AG04450 (cell line): ENCODE results near the gene ST8SIA4. TPM values are rescaled to one million over a fixed set of nuclear protein-coding genes. Genes with fewer than 3 reads are reported as not detected.

Experiments
- CTCF ChIA-PET: fragments of 300-600, 350-600 bp; formaldehyde crosslinking; extraction: SDS; loops from one replicate; lab custom pipeline; 2022; ENCODE audit warnings: antibody characterized with exemption, inconsistent platforms; lab: Charles Lee
- POLR2A ChIA-PET: fragments of 350-600 bp; formaldehyde crosslinking; extraction: SDS; loops from one replicate; lab custom pipeline; 2021; ENCODE audit warnings: antibody characterized with exemption, inconsistent platforms; lab: Yijun Ruan, JAX
- DNase-seq: peaks from one replicate; pipeline ENCODE4 v3.0.0-alpha.2; 2011; ENCODE audit warnings: low read depth, low spot score
- H3K27ac ChIP-seq: one replicate; pipeline ENCODE4 v1.5.1; 2012; ENCODE audit warnings: low read depth, low read length, control low read depth
- H3K27me3 ChIP-seq: one replicate; pipeline ENCODE4 v1.6.0; 2012; ENCODE audit warnings: low read length; ENCODE audit not compliant: control insufficient read depth, insufficient read depth
- H3K4me3 ChIP-seq: 2 replicates; pipeline ENCODE4 v1.5.1; 2011; ENCODE audit warnings: mild to moderate bottlenecking, low read depth, low read length, control low read depth
- H3K9me3 ChIP-seq: 2 replicates; pipeline ENCODE4 v1.5.1; 2012; ENCODE audit warnings: low read length; ENCODE audit not compliant: control insufficient read depth, insufficient read depth
- CTCF ChIP-seq: IDR thresholded peaks from 2 replicates; pipeline ENCODE4 v1.5.1; 2011; ENCODE audit warnings: low read depth, low read length, control low read depth, inconsistent platforms
- polyA plus RNA-seq: library from polyadenylated mRNA; depleted of rRNA; stranded (reverse); fragments of >200 nt; gene quantifications from 2 replicates; pipeline ENCODE4 v1.2.3, GENCODE V29; 2011

Gene ST8SIA4
- polyA plus RNA-seq, 1 experiment, result 0.02 TPM

- H3K27me3 ChIP-seq, result no peaks in the 10 kb centered on the region
- no peak for TF ChIP-seq CTCF
- ChIA-PET POLR2A (no interaction called here), CTCF (no interaction called here)
- no peak for DNase-seq
- H3K4me3 ChIP-seq, result no peak overlapping the region
- H3K27ac ChIP-seq, result no peak overlapping the region
- no peaks in the 10 kb centered on the region for H3K9me3 ChIP-seq
These were observed 68.6 kb downstream of the ST8SIA4 start for GRCh38 chr5:100834519-100834918.

- no peaks in the 10 kb centered on the region for H3K9me3 ChIP-seq
- no peak overlapping the region for H3K27ac ChIP-seq
- no peak for DNase-seq
- TF ChIP-seq CTCF, result no peak
- ChIA-PET POLR2A (no interaction called here), CTCF (no interaction called here)
- H3K4me3 ChIP-seq, result no peak overlapping the region
- H3K27me3 ChIP-seq, result no peaks in the 10 kb centered on the region
These were observed 70.5 kb downstream of the ST8SIA4 start for GRCh38 chr5:100832252-100833230.

GRCh38 chr5:100828898-100829356 is 74.2 kb downstream of the ST8SIA4 start:
- no peak for DNase-seq
- no peak for TF ChIP-seq CTCF
- Histone ChIP-seq H3K27ac (no peak overlapping the region), H3K4me3 (no peak overlapping the region), H3K27me3 (no peaks in the 10 kb centered on the region), H3K9me3 (no peaks in the 10 kb centered on the region)
- ChIA-PET CTCF (interaction anchor here (0.6 kb wide), 1 partner anchor 70 kb away, joined by 3 read pairs; no protein-coding TSS in a partner anchor), POLR2A (no interaction called here)

DNA sequence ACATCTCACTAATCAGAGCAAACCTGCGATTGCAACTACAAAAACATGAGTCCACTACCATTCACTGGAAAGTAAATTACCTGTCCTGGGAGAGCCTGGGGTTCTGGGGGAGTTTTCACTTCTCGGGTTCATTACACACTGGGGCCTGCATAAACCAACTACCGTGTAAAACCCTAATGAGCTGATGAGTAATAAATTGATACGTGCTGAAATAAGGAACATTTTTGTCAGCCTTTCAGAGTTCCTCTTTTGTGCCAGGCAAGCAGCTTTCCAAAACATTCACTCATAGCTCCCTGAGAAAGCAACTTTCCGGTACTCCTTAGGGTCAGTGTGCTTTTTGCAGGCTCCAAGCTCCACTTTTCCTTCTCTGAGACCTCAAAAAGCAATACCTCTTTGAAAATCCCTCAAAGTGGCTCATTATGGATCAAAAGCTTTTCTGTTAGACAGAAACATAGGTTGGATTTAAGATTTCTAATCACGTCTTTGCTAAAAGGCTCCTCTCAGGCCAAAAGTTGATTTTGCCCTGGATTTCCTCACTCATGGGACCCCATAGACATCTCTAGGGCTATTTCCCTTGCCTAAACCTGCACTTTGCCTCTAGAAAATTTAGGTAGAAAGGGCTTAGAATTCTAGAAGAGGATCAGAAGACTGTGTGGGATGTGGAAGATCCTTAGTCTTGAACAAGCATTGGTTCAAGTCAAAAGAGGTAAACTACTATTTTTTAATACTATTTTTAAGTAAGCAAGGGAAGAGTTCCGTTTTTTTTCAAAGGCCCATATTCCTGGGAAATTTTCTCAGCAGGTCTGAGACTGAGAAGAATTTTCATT is 74.8 kb downstream of the ST8SIA4 start:
- no peaks in the 10 kb centered on the region for H3K9me3 ChIP-seq
- no peak overlapping the region for H3K27ac ChIP-seq
- ChIA-PET CTCF (interaction anchor here (0.6 kb wide), 1 partner anchor 71 kb away, joined by 3 read pairs; no protein-coding TSS in a partner anchor), POLR2A (no interaction called here)
- H3K27me3 ChIP-seq, result no peaks in the 10 kb centered on the region
- no peak for DNase-seq
- no peak overlapping the region for H3K4me3 ChIP-seq
- TF ChIP-seq CTCF, result no peak
